Measurements from ENCODE around the gene SCUBE1. TPM values are rescaled to one million over a fixed set of nuclear protein-coding genes. Genes with fewer than 3 reads are reported as not detected.

Gene SCUBE1
- total RNA-seq, 2 experiments from 2014 or later, result not detected

GRCh38 chr22:43277987-43278601, 65.1 kb downstream of the SCUBE1 start:
- DNase-seq (ENCODE audit: low spot score), result no peak
- TF ChIP-seq CTCF (conservative IDR thresholded peaks at IDR 0.05; ENCODE audit: low read length) (no peak), EZH2phosphoT487 (IDR thresholded peaks at IDR 0.05; ENCODE audit: borderline replicate concordance, low read depth, low read length) (no peak)
- H3K9me3 ChIP-seq (ENCODE audit: low read length), result no peaks in the 10 kb centered on the region
- intact Hi-C loops (cut with micrococcal nuclease; ENCODE audit: unreplicated experiment), result no loop called here
- CTCF ChIA-PET (ENCODE audit: unreplicated experiment), result no interaction called here
- H3K9me2 ChIP-seq (ENCODE audit: insufficient read depth, low read length), result no peaks in the 10 kb centered on the region
- H3K27ac ChIP-seq (ENCODE audit: low read depth, low read length, poor library complexity, severe bottlenecking), result no peak overlapping the region
- no TSS peak for BruUV-seq (replicated peaks)
- H3K79me2 ChIP-seq (ENCODE audit: insufficient read depth, low read depth, low read length), result no peaks in the 10 kb centered on the region
- H3K4me3 ChIP-seq (ENCODE audit: low read depth, low read length, poor library complexity, severe bottlenecking), result no peak overlapping the region
- H3K4me2 ChIP-seq (ENCODE audit: low read length), result no peak overlapping the region
- POLR2A ChIA-PET, result no interaction called here
- H4K20me1 ChIP-seq (ENCODE audit: insufficient read depth, low read length), result no peaks in the 10 kb centered on the region; the same call in 1 of the 2 replicates
- no peaks in the 10 kb centered on the region for H3K4me1 ChIP-seq (ENCODE audit: insufficient read depth, low read length, poor library complexity, severe bottlenecking)
- H3K36me3 ChIP-seq (ENCODE audit: insufficient read depth, low read length), result no peaks in the 10 kb centered on the region
- no peak overlapping the region for H2AFZ ChIP-seq (ENCODE audit: low read length)

GRCh38 chr22:43277091-43277490, 66.1 kb downstream of the SCUBE1 start:
- Histone ChIP-seq H3K4me2 (ENCODE audit: low read length) (no peak overlapping the region), H3K27ac (ENCODE audit: low read depth, low read length, poor library complexity, severe bottlenecking) (no peak overlapping the region), H4K20me1 (ENCODE audit: insufficient read depth, low read length) (no peaks in the 10 kb centered on the region; the same call in 1 of the 2 replicates), H3K4me3 (ENCODE audit: low read depth, low read length, poor library complexity, severe bottlenecking) (no peak overlapping the region), H3K79me2 (ENCODE audit: insufficient read depth, low read depth, low read length) (no peaks in the 10 kb centered on the region), H2AFZ (ENCODE audit: low read length) (no peak overlapping the region), H3K9me2 (ENCODE audit: insufficient read depth, low read length) (no peaks in the 10 kb centered on the region), H3K4me1 (ENCODE audit: insufficient read depth, low read length, poor library complexity, severe bottlenecking) (no peaks in the 10 kb centered on the region), H3K9me3 (ENCODE audit: low read length) (no peaks in the 10 kb centered on the region), H3K36me3 (ENCODE audit: insufficient read depth, low read length) (no peaks in the 10 kb centered on the region)
- ChIA-PET POLR2A (no interaction called here), CTCF (ENCODE audit: unreplicated experiment) (no interaction called here)
- BruUV-seq (replicated peaks), result no TSS peak
- intact Hi-C loops (cut with micrococcal nuclease; ENCODE audit: unreplicated experiment), result no loop called here
- DNase-seq (ENCODE audit: low spot score), result no peak
- TF ChIP-seq CTCF (conservative IDR thresholded peaks at IDR 0.05; ENCODE audit: low read length) (no peak), EZH2phosphoT487 (IDR thresholded peaks at IDR 0.05; ENCODE audit: borderline replicate concordance, low read depth, low read length) (no peak)

- H3K36me3 ChIP-seq (ENCODE audit: insufficient read depth, low read length), result no peaks in the 10 kb centered on the region
- TF ChIP-seq CTCF (conservative IDR thresholded peaks at IDR 0.05; ENCODE audit: low read length) (no peak), EZH2phosphoT487 (IDR thresholded peaks at IDR 0.05; ENCODE audit: borderline replicate concordance, low read depth, low read length) (no peak)
- H3K4me3 ChIP-seq (ENCODE audit: low read depth, low read length, poor library complexity, severe bottlenecking), result no peak overlapping the region
- no peaks in the 10 kb centered on the region for H3K79me2 ChIP-seq (ENCODE audit: insufficient read depth, low read depth, low read length)
- no TSS peak for BruUV-seq (replicated peaks)
- H3K4me1 ChIP-seq (ENCODE audit: insufficient read depth, low read length, poor library complexity, severe bottlenecking), result no peaks in the 10 kb centered on the region
- DNase-seq (ENCODE audit: low spot score), result no peak
- POLR2A ChIA-PET, result interaction anchor here (0.6 to 0.7 kb wide), 2 partner anchors 26 to 97 kb away, joined by 3 read pairs; no protein-coding TSS in a partner anchor
- CTCF ChIA-PET (ENCODE audit: unreplicated experiment), result interaction anchor here (1.0 kb wide), 1 partner anchor 70 kb away, joined by 3 read pairs; no protein-coding TSS in a partner anchor
- no peaks in the 10 kb centered on the region for H3K9me2 ChIP-seq (ENCODE audit: insufficient read depth, low read length)
- no peaks in the 10 kb centered on the region for H3K9me3 ChIP-seq (ENCODE audit: low read length)
- no peak overlapping the region for H3K4me2 ChIP-seq (ENCODE audit: low read length)
- H3K27ac ChIP-seq (ENCODE audit: low read depth, low read length, poor library complexity, severe bottlenecking), result no peak overlapping the region
- no peak overlapping the region for H2AFZ ChIP-seq (ENCODE audit: low read length)
- no peaks in the 10 kb centered on the region; the same call in 1 of the 2 replicates for H4K20me1 ChIP-seq (ENCODE audit: insufficient read depth, low read length)
- intact Hi-C loops (cut with micrococcal nuclease; ENCODE audit: unreplicated experiment), result no loop called here
Observed at GRCh38 chr22:43276321-43276720, 66.9 kb downstream of the SCUBE1 start.
